GM19193 (cell line): ENCODE data around the gene TBATA.

Source experiments
- POLR2A ChIP-seq: IDR thresholded peaks from 4 replicates; pipeline ENCODE4 v1.6.1; 2011; ENCODE audit not compliant: insufficient read depth, insufficient read length; ENCODE audit errors: extremely low read depth

Gene TBATA, protein sequence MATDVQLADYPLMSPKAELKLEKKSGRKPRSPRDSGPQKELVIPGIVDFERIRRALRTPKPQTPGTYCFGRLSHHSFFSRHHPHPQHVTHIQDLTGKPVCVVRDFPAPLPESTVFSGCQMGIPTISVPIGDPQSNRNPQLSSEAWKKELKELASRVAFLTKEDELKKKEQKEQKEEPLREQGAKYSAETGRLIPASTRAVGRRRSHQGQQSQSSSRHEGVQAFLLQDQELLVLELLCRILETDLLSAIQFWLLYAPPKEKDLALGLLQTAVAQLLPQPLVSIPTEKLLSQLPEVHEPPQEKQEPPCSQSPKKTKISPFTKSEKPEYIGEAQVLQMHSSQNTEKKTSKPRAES

GRCh38 chr10:70785190-70785589 is at the start of gene TBATA:
TBATA (minus strand) TSS chr10:70785377; CDS start chr10:70783379, 1,998 bp downstream.
- no peak for TF ChIP-seq POLR2A

- no peak for TF ChIP-seq POLR2A
Observed at GRCh38 chr10:70834441-70835151, 49.4 kb upstream of the TBATA start.

DNA sequence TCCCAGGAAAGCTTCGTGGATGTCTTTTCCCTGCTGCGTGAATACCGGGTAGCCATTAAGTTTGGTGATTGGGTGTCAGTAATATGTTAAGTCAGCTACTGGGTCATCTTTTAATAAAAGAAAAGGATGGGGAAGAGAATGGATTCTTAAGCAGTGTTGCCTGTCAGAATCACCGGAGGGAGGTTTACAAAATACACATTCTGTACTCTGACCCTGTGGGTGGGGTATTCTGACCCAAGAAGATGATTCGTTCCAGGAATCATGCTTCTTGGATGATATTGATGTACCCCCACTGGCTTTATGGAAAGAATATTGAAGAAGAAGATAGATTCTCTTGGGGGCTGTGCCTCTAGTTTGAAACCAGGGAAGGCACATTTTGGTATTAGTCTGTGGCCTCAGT is 48.8 kb upstream of the TBATA start:
- TF ChIP-seq POLR2A: no peak

DNA sequence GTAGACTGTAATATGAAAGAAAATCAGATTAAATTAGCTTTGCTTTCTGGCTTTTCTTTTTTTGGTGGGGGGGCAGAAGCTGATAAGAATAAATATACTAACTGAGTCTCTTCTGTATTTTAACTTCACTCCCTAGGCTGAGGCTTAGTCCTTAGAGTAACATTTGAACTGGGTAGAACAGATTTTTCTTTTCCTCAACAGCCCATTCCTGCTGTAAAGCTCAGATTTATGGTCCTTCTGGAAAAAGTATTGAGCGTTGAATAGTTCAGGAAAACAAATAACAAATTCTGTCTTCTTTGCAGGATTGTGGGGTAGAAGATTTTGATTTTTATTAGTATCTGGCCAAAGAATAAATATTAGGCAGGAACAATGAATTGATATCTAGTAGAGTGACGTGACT is 48.4 kb upstream of the TBATA start:
- TF ChIP-seq POLR2A: no peak

DNA sequence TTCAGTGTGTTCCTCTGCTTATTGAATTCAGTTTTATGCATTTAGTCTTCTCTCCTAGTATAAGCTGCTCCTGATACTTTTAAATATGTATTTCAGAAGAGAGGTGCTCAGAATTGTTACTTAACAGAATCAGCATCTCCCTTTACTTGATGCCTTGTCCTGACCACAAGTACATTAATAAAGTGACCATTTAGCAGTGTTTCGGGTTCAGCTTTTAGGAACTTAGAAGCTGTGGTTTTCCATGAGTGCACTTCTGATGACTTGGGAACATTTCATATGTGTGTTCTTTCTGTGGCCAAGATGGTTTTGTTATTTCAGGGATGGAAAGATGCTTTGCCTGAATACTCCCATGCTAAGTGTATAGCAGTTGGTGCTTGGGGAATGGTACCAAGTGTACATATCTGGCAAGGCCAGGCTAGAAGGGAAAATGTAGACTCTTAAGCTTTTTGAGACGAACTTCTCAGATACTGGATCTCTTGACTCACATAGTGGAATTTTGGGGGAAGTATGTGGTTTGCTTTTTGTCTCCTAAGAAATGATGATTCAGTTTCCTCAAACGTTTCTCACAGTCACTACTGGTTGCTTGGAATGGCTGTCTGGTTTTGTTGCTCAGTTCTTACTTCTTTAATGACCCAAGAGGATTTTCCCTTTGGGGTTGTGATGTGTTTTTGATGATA is 47.8 kb upstream of the TBATA start:
- no peak for TF ChIP-seq POLR2A

GRCh38 chr10:70832221-70832620 is 47.0 kb upstream of the TBATA start:
- TF ChIP-seq POLR2A: no peak

DNA sequence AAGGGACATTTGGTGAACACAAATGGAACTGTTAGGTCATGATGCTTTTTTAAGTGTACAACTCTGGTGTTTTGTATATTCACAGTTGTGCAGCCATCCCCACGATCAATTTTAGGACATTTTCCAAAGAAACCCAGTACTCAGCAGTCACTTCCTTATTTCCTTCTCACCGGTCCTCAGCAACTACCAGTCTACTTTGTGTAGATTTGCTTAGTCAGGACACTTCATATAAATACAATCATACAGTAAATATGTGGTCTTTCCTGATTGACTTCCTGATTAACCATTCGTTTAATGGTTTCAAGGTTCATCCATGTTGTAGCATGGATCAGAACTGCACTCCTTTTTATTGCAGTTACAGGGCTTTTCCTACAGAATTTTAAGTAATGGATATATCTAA is 45.0 kb upstream of the TBATA start:
- TF ChIP-seq POLR2A: no peak

DNA sequence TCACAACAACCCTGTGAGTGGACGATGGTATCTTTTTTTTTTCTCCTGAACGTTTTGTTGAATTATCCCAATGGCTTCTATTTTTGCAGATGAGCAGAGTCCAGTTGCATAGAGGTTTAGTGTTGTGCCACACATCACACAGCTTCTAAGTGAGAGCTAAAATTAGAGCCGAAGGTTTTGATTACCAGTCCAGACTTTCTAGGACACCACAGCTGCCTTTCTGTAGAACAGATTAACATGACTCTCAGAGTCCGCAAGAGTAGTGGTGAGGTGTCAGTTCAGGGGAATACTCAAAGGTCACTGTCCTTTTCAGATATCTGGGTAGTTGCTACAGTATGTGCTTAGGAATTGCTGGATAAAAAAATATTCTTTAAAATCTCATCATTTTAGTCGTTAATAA is 44.4 kb upstream of the TBATA start:
- TF ChIP-seq POLR2A: no peak

- no peak for TF ChIP-seq POLR2A
Observed at GRCh38 chr10:70828923-70829322, 43.7 kb upstream of the TBATA start.

DNA sequence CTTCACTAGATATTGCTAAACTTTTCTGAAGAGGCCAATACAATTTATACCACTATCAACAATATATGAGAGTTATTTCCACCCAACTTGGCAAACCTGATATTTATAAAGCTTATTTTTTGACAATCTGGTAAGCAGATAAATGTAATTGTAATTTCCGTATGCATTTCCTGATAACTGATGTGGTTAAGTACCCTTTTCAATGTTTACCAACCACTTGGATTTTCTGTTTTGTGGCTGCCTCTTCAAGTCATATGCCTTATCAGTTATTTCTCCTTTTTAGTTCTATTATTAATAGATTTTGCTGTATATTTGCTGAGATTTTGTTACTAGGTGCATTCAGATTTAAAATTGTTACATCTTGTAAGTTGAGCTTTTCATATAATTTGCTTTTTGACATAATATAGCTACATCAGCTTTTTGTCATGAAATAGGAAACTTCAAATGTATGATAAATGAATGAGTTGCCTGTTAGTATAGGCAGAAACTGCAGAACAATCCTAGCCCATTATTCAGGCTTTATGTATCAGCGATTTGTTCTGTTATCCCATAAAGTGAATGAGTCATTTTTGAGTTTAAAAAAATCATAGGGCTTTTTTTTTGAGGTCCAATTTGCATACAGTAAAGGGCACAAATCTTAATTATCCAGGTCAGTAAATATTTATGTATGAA is 42.0 kb upstream of the TBATA start:
- TF ChIP-seq POLR2A: no peak

GRCh38 chr10:70822076-70822820 is 37.1 kb upstream of the TBATA start:
- TF ChIP-seq POLR2A: no peak

- TF ChIP-seq POLR2A: no peak
Observed at GRCh38 chr10:70820976-70821750, 36.0 kb upstream of the TBATA start.

GRCh38 chr10:70816220-70816894 is 31.2 kb upstream of the TBATA start:
- TF ChIP-seq POLR2A: no peak
